AG04450 (cell line): ENCODE results near the gene PCK2. TPM values are rescaled to one million over a fixed set of nuclear protein-coding genes. Genes with fewer than 3 reads are reported as not detected.

Source experiments
- CTCF ChIA-PET: fragments of 300-600, 350-600 bp; formaldehyde crosslinking; extraction: SDS; loops from one replicate; lab custom pipeline; 2022; ENCODE audit warnings: antibody characterized with exemption, inconsistent platforms; lab: Charles Lee
- POLR2A ChIA-PET: fragments of 350-600 bp; formaldehyde crosslinking; extraction: SDS; loops from one replicate; lab custom pipeline; 2021; ENCODE audit warnings: antibody characterized with exemption, inconsistent platforms; lab: Yijun Ruan, JAX
- DNase-seq: peaks from one replicate; pipeline ENCODE4 v3.0.0-alpha.2; 2011; ENCODE audit warnings: low read depth, low spot score
- H3K27ac ChIP-seq: one replicate; pipeline ENCODE4 v1.5.1; 2012; ENCODE audit warnings: low read depth, low read length, control low read depth
- H3K27me3 ChIP-seq: one replicate; pipeline ENCODE4 v1.6.0; 2012; ENCODE audit warnings: low read length; ENCODE audit not compliant: control insufficient read depth, insufficient read depth
- H3K4me3 ChIP-seq: 2 replicates; pipeline ENCODE4 v1.5.1; 2011; ENCODE audit warnings: mild to moderate bottlenecking, low read depth, low read length, control low read depth
- H3K9me3 ChIP-seq: 2 replicates; pipeline ENCODE4 v1.5.1; 2012; ENCODE audit warnings: low read length; ENCODE audit not compliant: control insufficient read depth, insufficient read depth
- CTCF ChIP-seq: IDR thresholded peaks from 2 replicates; pipeline ENCODE4 v1.5.1; 2011; ENCODE audit warnings: low read depth, low read length, control low read depth, inconsistent platforms
- polyA plus RNA-seq: library from polyadenylated mRNA; depleted of rRNA; stranded (reverse); fragments of >200 nt; gene quantifications from 2 replicates; pipeline ENCODE4 v1.2.3, GENCODE V29; 2011

Gene PCK2
- polyA plus RNA-seq, 1 experiment, result 47.0 TPM

DNA sequence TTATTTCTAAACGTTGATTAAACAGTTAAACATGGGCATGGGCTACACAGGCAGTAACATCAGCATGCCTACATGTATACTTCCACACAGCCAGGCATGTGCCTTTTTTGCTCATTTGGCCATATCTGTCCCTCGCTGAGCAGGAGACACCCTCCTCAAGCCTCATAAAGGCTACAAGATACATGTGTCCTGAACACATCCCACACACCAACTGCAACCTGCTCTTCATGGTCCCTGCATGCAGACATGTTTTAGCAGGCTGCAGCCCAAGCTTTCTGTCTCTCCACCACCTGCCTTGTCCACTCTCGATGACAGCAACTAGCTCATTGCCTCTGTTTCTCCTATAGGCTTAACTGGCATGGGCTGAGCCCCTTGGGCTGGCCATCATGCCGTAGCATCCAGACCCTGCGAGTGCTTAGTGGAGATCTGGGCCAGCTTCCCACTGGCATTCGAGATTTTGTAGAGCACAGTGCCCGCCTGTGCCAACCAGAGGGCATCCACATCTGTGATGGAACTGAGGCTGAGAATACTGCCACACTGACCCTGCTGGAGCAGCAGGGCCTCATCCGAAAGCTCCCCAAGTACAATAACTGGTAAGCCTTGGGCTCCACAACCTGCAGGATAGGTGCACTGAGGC is 2.6 kb downstream of the PCK2 start:
- H3K27ac ChIP-seq, result no peak overlapping the region

GRCh38 chr14:24098229-24098926 is 4.3 kb downstream of the PCK2 start:
- no peak for TF ChIP-seq CTCF
- Histone ChIP-seq H3K9me3 (peaks cover under 1% of the 10 kb centered on the region; the same call in 1 of the 2 replicates), H3K27ac (no peak overlapping the region), H3K27me3 (no peaks in the 10 kb centered on the region), H3K4me3 (no peak overlapping the region)
- POLR2A ChIA-PET, result no interaction called here
- CTCF ChIA-PET, result interaction anchor here (0.6 to 9.9 kb wide), 3 partner anchors 8 to 1022 kb away, joined by 3 to 212 read pairs (median 5); no protein-coding TSS in a partner anchor
- no peak for DNase-seq

More for the DNA sequence above, 2.6 kb downstream of the PCK2 start:
- Histone ChIP-seq H3K4me3 (no peak overlapping the region), H3K9me3 (no peaks in the 10 kb centered on the region; the same call in 1 of the 2 replicates), H3K27me3 (no peaks in the 10 kb centered on the region)
- no peak for TF ChIP-seq CTCF
- no peak for DNase-seq
- ChIA-PET CTCF (interaction anchor here (0.7 to 9.9 kb wide), 3 partner anchors 9 to 63 kb away, joined by 4 to 212 read pairs (median 17); no protein-coding TSS in a partner anchor), POLR2A (interaction anchor here (3.1 kb wide), 1 partner anchor 18 kb away, joined by 36 read pairs; the partner anchor contains the start of genes DCAF11 and NRL)

DNA sequence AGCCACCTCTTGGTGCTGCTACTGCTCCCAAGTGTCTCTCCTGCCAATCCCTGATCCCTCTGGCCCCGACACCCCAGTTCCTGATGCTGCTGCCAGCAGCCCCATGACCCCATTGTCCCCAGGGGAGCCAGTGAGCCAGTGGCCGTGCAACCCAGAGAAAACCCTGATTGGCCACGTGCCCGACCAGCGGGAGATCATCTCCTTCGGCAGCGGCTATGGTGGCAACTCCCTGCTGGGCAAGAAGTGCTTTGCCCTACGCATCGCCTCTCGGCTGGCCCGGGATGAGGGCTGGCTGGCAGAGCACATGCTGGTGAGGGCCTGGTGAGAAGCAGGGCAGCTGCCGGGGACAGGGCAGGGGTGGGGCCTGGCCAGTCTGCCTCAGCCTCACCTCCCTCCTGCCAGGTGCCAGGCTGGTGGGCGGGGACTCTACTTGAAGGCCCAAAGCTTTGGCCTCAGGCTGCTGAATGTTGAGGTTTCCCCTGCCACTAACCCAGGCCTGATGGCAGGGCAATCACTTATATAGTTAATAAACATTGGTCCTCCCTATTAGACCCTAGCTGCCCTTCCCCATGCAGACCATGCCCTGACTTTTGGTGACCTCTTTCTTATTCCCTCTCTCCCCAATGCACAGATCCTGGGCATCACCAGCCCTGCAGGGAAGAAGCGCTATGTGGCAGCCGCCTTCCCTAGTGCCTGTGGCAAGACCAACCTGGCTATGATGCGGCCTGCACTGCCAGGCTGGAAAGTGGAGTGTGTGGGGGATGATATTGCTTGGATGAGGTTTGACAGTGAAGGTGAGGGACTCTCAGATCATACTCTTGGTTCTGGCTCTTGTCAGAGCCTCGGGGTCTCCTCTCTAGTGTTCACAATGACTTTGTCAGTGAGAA is 5.1 kb downstream of the PCK2 start:
- no peak for DNase-seq
- CTCF ChIA-PET, result interaction anchor here (1.3 to 9.9 kb wide), 2 partner anchors 7 to 10 kb away, joined by 5 to 212 read pairs; no protein-coding TSS in a partner anchor
- H3K9me3 ChIP-seq, result peaks cover 4% of the 10 kb centered on the region
- POLR2A ChIA-PET, result no interaction called here
- H3K27me3 ChIP-seq, result no peaks in the 10 kb centered on the region
- no peak for TF ChIP-seq CTCF
- H3K4me3 ChIP-seq, result no peak overlapping the region
- no peak overlapping the region for H3K27ac ChIP-seq

DNA sequence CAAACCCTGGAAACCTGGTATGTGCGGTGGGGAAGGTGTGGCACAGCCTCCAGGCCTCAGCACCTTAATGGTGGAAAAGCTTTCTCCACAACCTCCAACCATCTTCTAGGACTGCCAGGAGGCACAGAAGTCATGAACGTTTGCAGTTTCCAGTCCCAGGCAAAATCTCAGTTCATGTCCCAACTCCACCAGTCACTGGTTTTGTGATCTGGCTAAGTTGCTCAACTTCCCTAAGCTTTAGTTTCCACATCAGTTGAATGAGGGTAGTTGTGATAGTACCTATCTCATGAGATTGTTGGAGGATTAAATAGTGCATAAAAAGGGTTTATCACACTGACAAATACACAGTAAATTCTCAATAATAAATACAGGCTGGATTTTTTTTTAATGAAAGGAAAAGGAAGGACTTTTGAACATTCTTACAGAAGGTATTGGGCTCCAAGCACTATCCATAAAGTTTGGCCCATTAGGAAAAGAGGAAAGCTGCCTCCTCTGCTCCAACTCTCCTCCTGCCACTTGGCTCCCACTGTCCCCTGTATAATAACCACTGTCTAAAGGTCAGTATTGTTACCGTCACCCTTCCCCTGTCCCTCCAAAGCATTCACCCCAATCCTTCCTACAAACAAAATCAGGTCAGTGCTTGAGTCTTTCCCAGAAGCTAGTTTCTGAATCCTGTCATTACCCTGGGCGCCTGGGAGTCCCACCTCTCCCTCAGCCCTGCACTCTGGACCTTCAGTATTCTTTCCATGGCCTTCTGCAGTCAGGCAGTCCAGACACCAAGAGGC is 6.3 kb downstream of the PCK2 start:
- no peak for TF ChIP-seq CTCF
- ChIA-PET CTCF (interaction anchor here (0.7 to 10.7 kb wide), 3 partner anchors 6 to 61 kb away, joined by 3 to 212 read pairs (median 5); partner anchors contain the start of genes IRF9 and PCK2), POLR2A (no interaction called here)
- H3K9me3 ChIP-seq, result peaks cover 4% of the 10 kb centered on the region
- no peaks in the 10 kb centered on the region for H3K27me3 ChIP-seq
- no peak overlapping the region for H3K4me3 ChIP-seq
- no peak overlapping the region for H3K27ac ChIP-seq
- DNase-seq, result no peak
